SU-DHL-6 (cell line): ENCODE data around the gene SH3PXD2B.

Source experiments
- CTCF ChIP-seq: fragments of 200-600 bp; sonication (generic); IDR thresholded peaks from one replicate; pipeline ENCODE4 v1.5.1; 2017; ENCODE audit warnings: antibody characterized with exemption, mild to moderate bottlenecking, low read length, moderate library complexity; ENCODE audit not compliant: insufficient read depth, poor library complexity, severe bottlenecking
- EZH2phosphoT487 ChIP-seq: fragments of 200-600 bp; sonication (generic), shearing (Covaris generic); conservative IDR thresholded peaks from 2 replicates; pipeline ENCODE4 v1.6.1; 2018; ENCODE audit warnings: mild to moderate bottlenecking, antibody characterized with exemption, low read length, moderate library complexity, mixed read lengths

- TF ChIP-seq CTCF, result no peak
- no peak for TF ChIP-seq EZH2phosphoT487
These were observed 20.8 kb downstream of the SH3PXD2B start for GRCh38 chr5:172433513-172433912.
